IPS DF 4.7 (cell line): Measurements from ENCODE around the gene UFD1.

ENCODE experiments used
- DNase-seq: peaks from one replicate; pipeline ENCODE4 v3.0.0-alpha.2; 2013; ENCODE audit warnings: low spot score; ENCODE audit errors: extremely low read depth

UFD1 gene

GRCh38 chr22:19429950-19430889 lies 48.8 kb downstream of the UFD1 start:
- DNase-seq = no peak

DNA sequence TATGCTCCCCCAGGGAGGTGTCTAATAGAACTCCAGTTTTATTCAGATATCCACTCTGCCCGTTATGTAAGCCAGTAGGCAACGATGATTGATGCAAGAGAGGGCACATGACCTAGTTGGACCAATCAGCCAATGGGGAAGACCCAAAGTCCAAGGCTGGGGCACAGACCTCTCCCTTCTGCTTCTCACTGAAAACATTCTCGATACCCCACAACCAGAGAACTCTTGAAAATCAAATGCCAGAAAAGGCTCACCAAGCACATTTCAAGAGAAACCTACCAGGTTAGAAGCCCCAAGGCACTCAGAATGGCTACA lies 54.9 kb downstream of the UFD1 start:
- no peak for DNase-seq

DNA sequence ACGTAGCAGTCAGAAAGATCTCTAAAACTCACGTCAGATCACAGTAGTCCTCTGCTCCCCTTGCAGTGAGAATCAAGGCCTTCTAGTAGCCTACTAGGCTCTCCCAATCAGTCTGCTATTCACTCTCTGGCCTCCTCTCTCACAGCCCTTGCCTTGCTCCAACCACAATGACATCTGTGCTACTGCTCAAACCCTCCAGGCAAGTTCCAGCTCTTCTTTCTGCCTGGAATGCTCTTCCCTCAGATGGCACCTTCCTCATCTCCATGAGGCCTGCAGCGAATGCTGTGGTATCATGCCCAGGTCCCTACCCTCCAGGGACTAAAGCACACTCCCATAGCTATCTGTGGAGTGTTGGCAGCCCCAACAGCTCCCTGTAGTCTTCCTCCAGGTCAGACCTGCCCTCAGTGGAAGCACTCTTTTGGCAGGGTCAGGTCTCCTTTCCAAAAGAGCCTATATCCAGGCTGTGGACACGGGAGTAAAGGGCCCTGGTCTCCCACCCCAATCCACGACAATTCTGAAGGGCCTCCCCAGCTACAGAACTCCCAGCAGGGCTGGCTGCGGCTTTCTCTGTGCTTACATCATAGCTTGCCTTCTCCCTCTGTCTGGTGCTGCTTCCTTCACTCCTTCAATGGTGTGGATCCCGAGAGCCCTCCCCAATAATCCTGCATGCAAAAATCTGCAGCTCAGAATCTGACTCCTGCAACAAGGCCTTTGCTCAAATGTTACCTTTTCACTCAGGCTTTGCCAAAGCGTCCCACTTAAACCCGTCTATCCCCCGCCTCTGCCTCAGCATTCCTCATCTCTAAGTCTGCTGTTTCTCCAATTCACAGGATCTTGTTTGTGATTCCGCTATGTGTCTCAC lies 56.3 kb downstream of the UFD1 start:
- DNase-seq = no peak

DNA sequence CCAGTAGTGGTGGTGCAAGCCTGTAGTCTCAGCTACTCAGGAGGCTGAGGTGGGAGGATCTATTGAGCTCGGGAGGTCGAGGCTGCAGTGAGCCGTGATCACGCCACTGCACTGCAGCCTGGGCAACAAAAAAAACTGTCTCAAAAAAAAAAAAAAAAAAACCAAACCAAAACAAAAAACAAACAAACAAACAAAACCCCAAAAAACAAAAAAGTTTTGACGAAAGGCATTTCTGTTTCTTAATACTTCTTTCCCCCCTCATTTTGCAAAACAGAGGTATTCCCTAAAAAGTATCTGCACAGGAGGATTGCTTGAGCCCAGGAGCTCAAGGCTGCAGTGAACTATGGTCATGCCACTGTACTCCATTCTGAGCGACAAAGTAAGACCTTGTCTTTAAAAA lies 58.7 kb downstream of the UFD1 start:
- DNase-seq = no peak

- no peak for DNase-seq
Measured at GRCh38 chr22:19419464-19420178, 59.4 kb downstream of the UFD1 start.

GRCh38 chr22:19419086-19419463 lies 59.9 kb downstream of the UFD1 start:
- no peak for DNase-seq

DNA sequence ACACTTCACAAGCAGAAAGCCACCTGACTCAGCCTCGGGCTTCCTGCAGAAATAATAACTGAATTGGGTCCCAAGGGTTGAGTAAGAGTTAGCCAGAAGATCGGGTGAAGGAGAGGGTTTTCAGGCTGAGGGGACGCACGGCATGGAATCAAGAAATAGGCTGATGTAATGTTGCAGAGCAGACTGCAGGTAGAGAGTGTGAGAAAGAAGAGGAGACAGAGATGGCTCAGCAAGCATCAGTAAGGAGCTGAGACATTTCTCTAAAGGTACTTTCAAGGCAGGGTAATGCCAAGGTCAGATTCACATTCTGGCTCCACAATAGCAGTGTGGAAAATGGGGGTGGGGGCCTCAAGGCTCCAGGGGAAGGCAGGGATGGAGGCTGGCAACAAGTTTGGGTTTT lies 66.1 kb downstream of the UFD1 start:
- DNase-seq = no peak

DNA sequence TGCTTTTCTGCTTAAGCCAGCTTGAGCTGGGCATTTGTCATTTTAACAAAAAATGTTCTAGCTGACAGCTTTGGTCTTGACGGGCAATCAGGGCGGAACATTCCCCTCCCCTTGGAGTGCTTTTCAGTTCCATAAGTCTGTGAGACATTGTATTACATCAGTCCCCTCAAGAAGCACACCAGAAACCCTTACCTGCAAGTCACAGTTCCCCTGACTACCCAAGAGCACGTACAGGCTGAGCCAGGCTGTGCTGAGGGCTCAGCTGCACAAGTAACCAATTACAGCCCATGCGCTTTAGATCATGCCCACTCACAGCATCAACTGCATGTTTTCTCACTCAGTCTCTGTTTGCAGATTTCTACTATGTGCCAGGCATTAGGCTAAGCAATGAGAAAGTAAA lies 66.5 kb downstream of the UFD1 start:
- no peak for DNase-seq

DNA sequence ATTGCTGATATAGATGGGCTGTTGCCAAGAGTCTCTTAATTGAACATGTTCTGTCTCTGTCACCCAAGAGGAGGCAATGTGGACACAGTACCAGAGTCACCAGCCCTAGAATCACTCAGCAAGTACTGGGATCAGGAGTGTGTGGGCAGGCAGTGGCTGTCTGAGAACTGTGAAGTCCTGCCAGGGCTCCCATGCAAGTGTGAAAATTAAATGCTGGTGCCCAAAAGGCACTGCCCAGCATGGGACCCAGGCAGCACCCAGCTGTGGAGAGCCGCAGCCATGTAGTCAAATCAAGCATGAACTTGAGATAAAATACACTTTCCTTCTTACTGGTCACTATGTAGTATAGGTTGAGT lies 67.3 kb downstream of the UFD1 start:
- DNase-seq = no peak

DNA sequence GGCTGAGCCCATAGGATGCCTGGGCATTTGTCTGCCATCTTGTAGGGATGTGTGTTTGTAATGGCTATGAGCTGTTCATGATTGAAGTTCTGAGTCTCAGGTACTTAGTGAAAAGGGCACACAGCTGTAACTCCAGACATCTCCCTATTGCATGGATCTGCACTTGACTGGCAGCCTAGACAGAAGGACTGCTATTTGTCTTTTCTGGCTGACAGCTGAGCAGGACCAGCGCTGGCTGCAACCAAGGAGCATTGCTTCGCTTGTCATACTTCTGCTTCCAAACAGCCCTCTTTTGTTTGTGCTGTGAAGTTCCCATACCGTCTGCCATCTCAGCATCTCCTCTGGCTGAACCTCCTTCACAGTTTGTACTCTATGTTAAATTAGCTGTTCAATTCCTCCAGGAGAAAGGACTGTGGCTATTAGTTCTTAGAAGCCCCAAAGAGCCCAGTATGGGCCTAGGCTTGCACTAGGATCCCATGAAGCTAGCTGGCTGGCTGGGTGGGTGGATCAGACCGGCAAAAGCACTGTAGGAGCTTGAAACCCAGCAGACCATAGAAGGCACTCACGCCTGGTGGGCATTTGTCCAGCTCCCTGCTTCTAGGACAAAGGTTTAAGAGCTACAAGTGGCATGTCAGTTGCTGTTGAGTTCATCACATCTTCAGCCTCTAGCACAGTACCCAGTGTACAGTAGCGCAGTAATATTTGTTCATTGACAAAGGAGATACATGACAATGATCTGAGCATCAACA lies 67.9 kb downstream of the UFD1 start:
- no peak for DNase-seq

DNA sequence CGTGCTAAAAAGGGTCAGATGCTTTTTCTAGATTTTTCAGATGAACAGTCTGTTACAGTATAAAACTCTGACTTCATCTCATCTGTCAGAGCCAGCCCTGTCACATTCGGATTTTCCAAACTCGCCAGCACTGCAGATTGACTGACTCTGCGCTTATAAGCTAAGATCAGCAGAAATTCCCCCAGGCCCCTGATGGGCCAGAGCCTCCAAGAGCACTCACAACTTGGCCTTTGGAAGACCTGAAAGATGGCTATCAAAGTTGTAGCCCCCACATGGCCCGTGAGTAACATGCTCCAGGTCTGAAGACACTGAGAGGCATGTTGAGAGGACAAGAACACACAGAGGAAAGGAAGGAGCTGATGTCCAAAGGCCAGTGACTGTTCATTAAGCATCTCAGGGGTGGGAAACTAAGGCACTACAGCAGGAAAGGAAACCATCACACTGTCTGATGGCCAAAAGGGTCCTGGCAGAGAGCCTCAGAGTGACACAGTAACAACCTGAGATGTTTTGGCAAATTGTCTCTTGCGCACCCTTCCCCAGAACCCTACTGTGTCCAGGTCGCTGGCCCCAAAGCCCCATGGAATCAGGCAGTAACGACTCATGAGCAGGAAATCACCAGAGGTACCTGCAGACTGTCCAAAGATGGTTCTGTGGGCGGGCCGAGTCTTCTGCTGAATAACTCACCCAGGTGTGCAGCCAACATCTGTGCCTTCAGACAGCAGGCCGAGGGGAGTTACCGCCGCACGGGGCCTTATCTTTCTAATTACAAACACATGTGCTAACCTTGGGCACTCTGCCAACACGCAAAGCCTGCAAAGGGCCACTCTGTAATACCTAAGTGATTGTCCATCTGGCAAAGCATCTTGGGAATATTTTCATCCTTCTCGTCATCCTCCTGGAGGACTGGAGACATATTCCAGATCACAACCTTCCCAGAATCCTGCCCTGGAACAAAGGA lies 71.1 kb downstream of the UFD1 start:
- DNase-seq = no peak

DNA sequence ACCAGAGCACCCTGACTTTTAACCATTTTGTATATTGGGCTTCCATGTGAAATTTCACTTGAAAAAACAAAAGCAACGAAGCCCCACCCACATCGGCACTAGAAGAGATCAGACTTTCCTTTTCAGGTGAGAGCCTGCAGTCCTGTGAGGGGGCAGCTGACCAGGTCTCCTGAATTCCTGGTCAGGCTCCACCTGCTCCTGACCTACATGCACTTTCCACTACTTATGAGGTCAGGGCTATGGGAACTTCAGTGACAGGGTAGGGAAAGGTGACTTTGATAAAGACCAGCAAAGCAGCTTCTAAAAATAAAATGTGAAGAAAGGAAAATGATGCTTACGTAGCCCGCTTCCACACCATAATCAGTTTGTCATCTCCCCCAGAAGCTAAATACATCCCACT lies 72.1 kb downstream of the UFD1 start:
- DNase-seq = no peak

DNA sequence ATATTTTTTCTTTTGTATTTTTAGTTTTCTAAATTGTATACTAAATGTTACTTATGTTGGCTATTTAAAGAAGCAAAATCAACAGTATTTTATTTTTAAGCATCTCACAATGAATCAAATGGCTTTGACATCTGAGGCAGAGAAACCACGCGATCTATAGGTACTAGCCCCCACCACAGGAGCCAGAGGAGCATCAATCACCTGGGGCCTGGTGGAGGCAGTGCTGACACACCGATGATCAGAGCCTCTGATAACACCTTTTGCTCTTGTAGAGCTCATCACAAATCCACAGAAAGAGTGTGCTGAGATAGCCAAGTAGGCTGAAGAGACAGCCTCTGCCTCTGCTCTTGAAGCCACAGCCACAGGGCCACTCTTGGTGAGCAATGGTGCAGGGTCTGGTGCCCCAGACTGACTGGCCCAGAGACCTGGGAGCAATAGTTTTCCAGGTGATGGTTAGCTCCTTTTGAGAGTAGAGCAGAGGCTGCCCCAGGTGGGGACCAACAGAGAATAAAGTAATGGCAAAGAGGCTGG lies 72.6 kb downstream of the UFD1 start:
- DNase-seq = no peak

DNA sequence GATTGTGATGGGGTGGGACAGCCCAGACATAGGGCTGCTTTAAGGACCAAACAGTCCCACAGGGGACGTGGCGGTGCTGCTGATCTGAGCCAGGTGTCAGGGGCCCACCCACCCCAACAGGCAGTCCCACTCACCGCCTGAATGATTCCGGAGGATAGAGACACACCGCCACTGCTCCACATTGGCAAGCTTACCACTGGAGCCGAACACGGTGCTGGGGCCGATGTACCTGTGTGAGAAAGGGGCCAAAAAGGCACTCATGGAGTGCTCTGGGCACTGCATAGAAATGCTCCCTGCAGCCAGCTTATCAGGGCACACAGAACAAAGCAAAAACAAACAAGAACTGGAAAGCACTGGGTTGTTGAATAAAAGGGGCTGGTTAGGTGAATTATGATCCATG lies 73.3 kb downstream of the UFD1 start:
- DNase-seq = no peak

DNA sequence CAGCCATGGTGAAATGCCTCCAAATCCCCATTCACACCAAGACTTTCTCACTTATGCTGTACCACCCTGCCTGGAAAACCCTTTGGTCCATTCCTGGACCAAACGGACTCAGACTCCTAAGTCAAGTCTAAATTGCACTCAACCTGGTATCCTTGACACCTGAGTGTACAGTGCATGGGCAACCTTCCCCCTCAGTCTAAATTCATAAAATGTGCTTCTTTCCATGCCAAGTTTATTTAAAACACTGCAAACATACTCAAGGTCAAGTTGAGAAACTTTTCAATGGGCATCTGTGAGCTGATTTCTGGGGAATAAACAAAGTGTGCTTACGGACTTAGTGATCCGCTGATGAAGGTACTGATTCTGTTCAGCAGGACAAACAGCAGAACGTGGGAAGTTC lies 73.9 kb downstream of the UFD1 start:
- no peak for DNase-seq

DNA sequence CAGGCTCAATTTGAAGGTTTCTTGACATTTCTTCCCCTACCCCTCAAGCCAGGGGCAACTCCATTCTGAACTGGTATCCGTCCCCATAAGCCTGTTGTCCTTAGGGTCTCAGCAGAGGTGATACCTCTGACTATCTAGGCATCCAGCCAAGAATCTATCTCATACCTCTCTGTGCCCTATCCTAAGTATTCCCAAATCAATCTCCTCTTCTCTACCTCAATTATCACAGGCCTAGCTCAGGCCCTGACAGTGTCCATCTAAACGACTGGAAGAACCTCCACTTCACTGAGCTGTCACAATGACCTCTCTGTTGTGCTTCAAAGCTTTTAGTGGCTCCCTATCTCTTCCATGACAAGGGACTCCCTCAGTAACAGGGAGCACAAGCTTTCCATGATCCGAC lies 74.3 kb downstream of the UFD1 start:
- DNase-seq = no peak

DNA sequence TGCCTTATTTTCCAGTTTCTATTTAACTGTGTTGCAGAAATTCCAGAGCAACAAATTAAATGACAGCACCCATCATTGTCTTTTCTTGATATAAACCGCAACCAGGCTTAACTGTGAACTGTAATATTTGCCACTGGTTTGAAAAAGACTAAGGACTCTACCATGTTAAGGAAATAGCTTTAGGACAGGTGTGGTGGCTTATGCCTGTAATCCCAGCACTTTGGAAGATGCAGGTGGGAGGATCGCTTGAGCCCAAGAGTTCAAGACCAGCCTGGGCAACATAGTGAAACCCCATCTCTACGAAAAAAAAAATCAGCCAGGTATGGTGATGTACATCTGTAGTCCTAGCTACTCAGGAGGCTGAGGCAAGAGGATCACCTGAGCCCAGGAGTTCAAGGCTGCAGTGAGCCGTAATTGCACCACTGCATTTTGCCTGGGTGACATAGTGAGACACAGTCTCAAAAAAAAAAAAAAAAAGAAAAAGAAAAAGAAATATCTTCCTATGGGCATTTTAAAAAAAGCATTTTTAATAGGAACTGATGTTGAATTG lies 76.3 kb downstream of the UFD1 start:
- no peak for DNase-seq

- DNase-seq = no peak
Measured at GRCh38 chr22:19401483-19401882, 77.5 kb downstream of the UFD1 start.

- DNase-seq = no peak
Measured at GRCh38 chr22:19400881-19401280, 78.1 kb downstream of the UFD1 start.
